ENCODE results near the gene ANXA7. TPM values are rescaled to one million over a fixed set of nuclear protein-coding genes. Genes with fewer than 3 reads are reported as not detected.
"Not testable (repeated sequence)": the region's sequence is repeated elsewhere in the genome, so short reads cannot be mapped to it uniquely, and the experiment has no call there.

ANXA7 gene
- total RNA-seq, 4 donors from 2014 or later: 12.3 to 110 (median 64.1) TPM

GRCh38 chr10:73401636-73402035 is 12.2 kb downstream of the ANXA7 start:
- WGBS, 2 donors (ENCODE audit: low coverage in 1 of 2): 97 to 100% methylated on average over 1 to 6 of the region's 6 CpGs

DNA sequence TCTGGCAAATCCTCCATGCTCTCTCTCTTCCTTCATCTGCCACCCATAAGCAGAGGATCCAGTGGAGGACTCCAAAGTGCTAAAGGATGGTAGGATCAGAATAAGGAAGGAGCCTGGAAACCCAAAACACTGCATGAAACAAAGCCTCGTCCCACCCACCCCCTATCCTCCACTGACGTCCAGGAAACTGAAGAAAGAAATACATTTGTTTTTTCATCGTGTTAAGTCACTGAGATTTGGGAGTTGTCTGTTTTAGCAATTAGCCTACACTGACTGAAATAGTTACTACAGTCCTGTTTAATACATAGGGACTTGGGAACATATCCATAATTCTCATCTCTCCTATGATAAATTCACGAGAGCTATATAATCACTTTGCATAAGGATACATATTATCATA is 14.8 kb downstream of the ANXA7 start:
- Histone ChIP-seq H3K36me3 (peaks cover 0 to 37% (median 17%) of the 10 kb centered on the region in 4 donors), H3K4me1 (peaks cover 0 to 10% (median 0%) of the 10 kb centered on the region in 4 donors), H3K9me3 (no peaks in the 10 kb centered on the region), H3K4me3 (no peak overlapping the region), H3K27me3 (no peaks in the 10 kb centered on the region), H3K27ac (no peak overlapping the region)
- no peak for DNase-seq
- intact Hi-C loops (cut with DNase I; ENCODE audit: low total_unique reads) (no loop called here), in situ Hi-C loops (cut with MboI; ENCODE audit: low pct_ligation_motif_present in 1 of 4, low pct_unique_long_range_greater_than_20kb in 1 of 4, low sequenced_read_pairs in 3 of 4) (no loop called here)
- WGBS, 2 donors (ENCODE audit: low coverage in 1 of 2): 76 to 94% methylated on average over 4 of the region's 4 CpGs
- TF ChIP-seq EP300 (IDR thresholded peaks at IDR 0.05; ENCODE audit: low read depth): no peak
- TF ChIP-seq POLR2A (IDR thresholded peaks at IDR 0.05): no peak
- no peak for TF ChIP-seq CTCF (IDR thresholded peaks at IDR 0.05)
- TF ChIP-seq POLR2AphosphoS5 (IDR thresholded peaks at IDR 0.05): no peak

More at GRCh38 chr10:73401636-73402035, 12.2 kb downstream of the ANXA7 start:
- Histone ChIP-seq H3K27ac (no peak overlapping the region), H3K9me3 (no peaks in the 10 kb centered on the region), H3K36me3 (peaks cover 0 to 16% (median 6%) of the 10 kb centered on the region in 4 donors), H3K27me3 (no peaks in the 10 kb centered on the region), H3K4me1 (peaks cover 0 to 12% (median 0%) of the 10 kb centered on the region in 4 donors), H3K4me3 (no peak overlapping the region)
- TF ChIP-seq POLR2A (IDR thresholded peaks at IDR 0.05): no peak
- TF ChIP-seq CTCF (IDR thresholded peaks at IDR 0.05): no peak
- no peak for TF ChIP-seq EP300 (IDR thresholded peaks at IDR 0.05; ENCODE audit: low read depth)
- no peak for TF ChIP-seq POLR2AphosphoS5 (IDR thresholded peaks at IDR 0.05)
- in situ Hi-C loops (cut with MboI; ENCODE audit: low pct_ligation_motif_present in 1 of 4, low pct_unique_long_range_greater_than_20kb in 1 of 4, low sequenced_read_pairs in 3 of 4) (no loop called here), intact Hi-C loops (cut with DNase I; ENCODE audit: low total_unique reads) (no loop called here)
- no peak for DNase-seq

GRCh38 chr10:73398024-73398423 is 15.8 kb downstream of the ANXA7 start:
- WGBS, 2 donors (ENCODE audit: low coverage in 1 of 2): 84 to 96% methylated on average over 2 to 6 of the region's 6 CpGs
- peaks cover 0 to 37% (median 17%) of the 10 kb centered on the region in 4 donors for H3K36me3 ChIP-seq

GRCh38 chr10:73394325-73394724 is 19.5 kb downstream of the ANXA7 start:
- H3K27ac ChIP-seq; DNase-seq; intact Hi-C loops (cut with DNase I; ENCODE audit: low total_unique reads); H3K27me3 ChIP-seq; H3K4me1 ChIP-seq; H3K9me3 ChIP-seq; in situ Hi-C loops (cut with MboI; ENCODE audit: low pct_ligation_motif_present in 1 of 4, low pct_unique_long_range_greater_than_20kb in 1 of 4, low sequenced_read_pairs in 3 of 4); H3K4me3 ChIP-seq: not testable (repeated sequence)
- 100% methylated on average over 3 of the region's 4 CpGs for WGBS, 2 donors (ENCODE audit: low coverage in 1 of 2)
- peaks cover 0 to 52% (median 23%) of the 10 kb centered on the region in 4 donors for H3K36me3 ChIP-seq

More at GRCh38 chr10:73398024-73398423, 15.8 kb downstream of the ANXA7 start:
- in situ Hi-C loops (cut with MboI; ENCODE audit: low pct_ligation_motif_present in 1 of 4, low pct_unique_long_range_greater_than_20kb in 1 of 4, low sequenced_read_pairs in 3 of 4): no loop called here
- no peak overlapping the region for H3K27ac ChIP-seq
- no peak for DNase-seq
- intact Hi-C loops (cut with DNase I; ENCODE audit: low total_unique reads): no loop called here
- peaks cover 0 to 4% (median 0%) of the 10 kb centered on the region in 4 donors for H3K4me1 ChIP-seq
- no peaks in the 10 kb centered on the region for H3K27me3 ChIP-seq
- H3K9me3 ChIP-seq: no peaks in the 10 kb centered on the region
- TF ChIP-seq EP300 (IDR thresholded peaks at IDR 0.05; ENCODE audit: low read depth): no peak
- no peak for TF ChIP-seq POLR2A (IDR thresholded peaks at IDR 0.05)
- TF ChIP-seq CTCF (IDR thresholded peaks at IDR 0.05): no peak
- no peak for TF ChIP-seq POLR2AphosphoS5 (IDR thresholded peaks at IDR 0.05)
- no peak overlapping the region for H3K4me3 ChIP-seq

DNA sequence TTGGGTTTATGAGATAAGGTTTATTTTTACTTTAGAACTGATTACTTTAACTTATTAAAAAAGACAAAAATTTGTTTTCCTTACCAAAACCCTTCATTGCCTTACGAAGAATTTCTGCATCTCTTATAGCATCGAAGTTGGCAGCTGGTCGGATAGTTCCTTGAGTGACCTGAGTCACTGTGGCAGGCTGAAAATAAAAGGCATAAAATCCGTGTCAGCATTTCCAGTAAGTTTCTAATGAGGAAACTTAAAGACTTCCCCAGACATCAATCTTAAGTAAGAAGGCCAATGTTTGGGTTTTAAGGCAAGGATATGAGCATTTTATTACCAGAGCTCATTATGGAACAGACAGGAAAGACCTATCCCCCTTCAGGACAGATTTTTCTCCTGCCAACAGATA is 25.6 kb downstream of the ANXA7 start:
- no peak for DNase-seq
- Histone ChIP-seq H3K9me3 (no peaks in the 10 kb centered on the region), H3K4me3 (no peak overlapping the region), H3K4me1 (no peaks in the 10 kb centered on the region), H3K36me3 (peaks cover 0 to 70% (median 32%) of the 10 kb centered on the region in 4 donors), H3K27ac (no peak overlapping the region), H3K27me3 (no peaks in the 10 kb centered on the region)
- in situ Hi-C loops (cut with MboI; ENCODE audit: low pct_ligation_motif_present in 1 of 4, low pct_unique_long_range_greater_than_20kb in 1 of 4, low sequenced_read_pairs in 3 of 4) (no loop called here), intact Hi-C loops (cut with DNase I; ENCODE audit: low total_unique reads) (no loop called here)
- TF ChIP-seq CTCF (IDR thresholded peaks at IDR 0.05) (no peak), POLR2A (IDR thresholded peaks at IDR 0.05) (no peak), EP300 (IDR thresholded peaks at IDR 0.05; ENCODE audit: low read depth) (no peak), POLR2AphosphoS5 (IDR thresholded peaks at IDR 0.05) (no peak)
- 91 to 98% methylated on average over 4 of the region's 4 CpGs for WGBS, 2 donors (ENCODE audit: low coverage in 1 of 2)
